K562 (cell line): ENCODE results near the gene NFIB. TPM values are rescaled to one million over a fixed set of nuclear protein-coding genes. Genes with fewer than 3 reads are reported as not detected.

Source experiments
- ATAC-seq: fragments of 200-7000 bp; cut with Tn5 transposase; 3 replicates; pipeline ENCODE4 v1.9.1; 2020; ENCODE audit warnings: moderate library complexity
- BruUV-seq: library from RNA; stranded (reverse); fragments of 400-500 nt; replicated peaks from 2 replicates; lab custom pipeline; 2021; lab: Mats Ljungman, UMichigan
- CTCF ChIA-PET: fragments of 300-600 bp; formaldehyde crosslinking; extraction: SDS; loops from one replicate; lab custom pipeline; 2021; ENCODE audit warnings: low intra/inter-chr PET ratio; lab: Yijun Ruan, JAX
- POLR2A ChIA-PET: fragments of 300-600, 350-650 bp; sonication (Branson Sonifier 250); formaldehyde crosslinking; extraction: SDS; loops from one replicate; lab custom pipeline; 2021; ENCODE audit warnings: antibody characterized with exemption, inconsistent platforms; lab: Yijun Ruan, JAX
- DNase-seq, 4 experiments: peaks; one replicate each; pipeline versions ENCODE4 v3.0.0 to v3.0.0-alpha.2; 2011 to 2018; ENCODE audit warnings: low spot score in 3 of 4, mixed read lengths in 3 of 4; ENCODE audit errors: extremely low read depth in 1 of 4
- FAIRE-seq: peaks from 2 replicates; lab custom pipeline; 2011; peaks lifted over from hg19 to GRCh38; lab: Jason Lieb, UNC
- H2AFZ ChIP-seq: 2 replicates; pipeline ENCODE4 v1.6.0; 2011; ENCODE audit warnings: low read depth, low read length, control low read depth, inconsistent platforms
- H3K27ac ChIP-seq: fragments of 200-600 bp; 3 replicates; pipeline ENCODE4 v1.8.0; 2011; ENCODE audit warnings: low read depth, mild to moderate bottlenecking, control low read depth, inconsistent platforms, low read length, moderate library complexity, mixed read lengths; ENCODE audit errors: extremely low read depth
- H3K27me3 ChIP-seq, 2 experiments: fragments of 300-600 bp in 1 of 2; 2 replicates in 1 of 2; 3 replicates in 1 of 2; pipeline versions ENCODE4 v1.6.0 to v1.8.0; 2011; ENCODE audit warnings: inconsistent platforms in 2 of 2, low read length in 2 of 2, mild to moderate bottlenecking in 1 of 2, mixed read lengths in 1 of 2, moderate library complexity in 1 of 2; ENCODE audit not compliant: control insufficient read depth in 2 of 2, insufficient read depth in 2 of 2
- H3K36me3 ChIP-seq: fragments of 300-600 bp; 3 replicates; pipeline ENCODE4 v1.8.0; 2011; ENCODE audit warnings: mild to moderate bottlenecking, low read length, inconsistent platforms; ENCODE audit not compliant: control insufficient read depth, insufficient read depth
- H3K4me1 ChIP-seq, 2 experiments: fragments of 200-600 bp in 1 of 2; replicated peaks in 1 of 2; 2 replicates in 1 of 2; 3 replicates in 1 of 2; pipeline versions ENCODE4 v1.5.1 to v1.8.0; 2011; ENCODE audit warnings: inconsistent platforms in 2 of 2, low read length in 2 of 2, mild to moderate bottlenecking in 1 of 2, mixed read lengths in 1 of 2, moderate library complexity in 1 of 2; ENCODE audit not compliant: control insufficient read depth in 2 of 2, insufficient read depth in 2 of 2
- H3K4me2 ChIP-seq: 2 replicates; pipeline ENCODE4 v1.6.1; 2011; ENCODE audit warnings: low read length, control low read depth, inconsistent platforms, mixed read lengths; ENCODE audit not compliant: insufficient read depth
- H3K4me3 ChIP-seq: fragments of 200-600 bp; sonication (generic), shearing (Covaris generic); 2 replicates; pipeline ENCODE4 v1.5.1; 2016; ENCODE audit warnings: control low read depth, inconsistent platforms
- H3K79me2 ChIP-seq: fragments of 200-600 bp; 3 replicates; pipeline ENCODE4 v1.8.0; 2011; ENCODE audit warnings: low read length, inconsistent platforms; ENCODE audit not compliant: control insufficient read depth, insufficient read depth
- H3K9ac ChIP-seq, 2 experiments: 2 replicates each; pipeline versions ENCODE4 v1.6.0 to v1.6.1; 2011; ENCODE audit warnings: low read depth in 2 of 2, low read length in 2 of 2, control low read depth in 1 of 2, inconsistent platforms in 1 of 2, mild to moderate bottlenecking in 1 of 2, mixed read lengths in 1 of 2; ENCODE audit not compliant: insufficient read depth in 1 of 2
- H3K9me1 ChIP-seq: one replicate; pipeline ENCODE4 v1.6.0; 2011; ENCODE audit warnings: inconsistent platforms, mild to moderate bottlenecking, low read length, moderate library complexity; ENCODE audit not compliant: control insufficient read depth, insufficient read depth
- H3K9me3 ChIP-seq: replicated peaks from 2 replicates; pipeline ENCODE4 v1.5.1; 2011; ENCODE audit warnings: low read depth, low read length, inconsistent platforms; ENCODE audit not compliant: control insufficient read depth, insufficient read depth
- H4K20me1 ChIP-seq: replicated peaks from 2 replicates; pipeline ENCODE4 v1.6.1; 2011; ENCODE audit warnings: low read length, inconsistent platforms, mixed read lengths; ENCODE audit not compliant: control insufficient read depth, insufficient read depth
- FUS ChIP-seq: fragments of 200-400 bp; formaldehyde crosslinking; optimal IDR thresholded peaks from 2 replicates; pipeline ENCODE3; 2017; ENCODE audit warnings: low read depth, low read length
- POLR2B ChIP-seq: fragments of 450-650 bp; IDR thresholded peaks from 2 replicates; pipeline ENCODE4 v1.6.1; 2018; ENCODE audit warnings: low read depth; ENCODE audit not compliant: partially characterized antibody
- SMARCA4 ChIP-seq: fragments of 450-650 bp; IDR thresholded peaks from 2 replicates; pipeline ENCODE4 v1.6.1; 2016
- THRAP3 ChIP-seq: fragments of 450-650 bp; IDR thresholded peaks from 2 replicates; pipeline ENCODE4 v1.6.1; 2016; ENCODE audit warnings: mild to moderate bottlenecking, inconsistent platforms, borderline replicate concordance
- ZFP36 ChIP-seq: fragments of 150-350 bp; IDR thresholded peaks from 2 replicates; pipeline ENCODE4 v1.6.1; 2018; ENCODE audit warnings: low read length, low read depth; ENCODE audit not compliant: partially characterized antibody
- WGBS: fragments of 100-300 bp; shearing (Covaris generic); methylation state at CpG from one replicate; pipeline ENCODE4 v1.1.6; 2016; ENCODE audit warnings: low coverage, mixed read lengths; ENCODE audit not compliant: insufficient coverage; ENCODE audit errors: missing lambda C conversion rate; 5-methylcytosine and 5-hydroxymethylcytosine counted together
- in situ Hi-C: fragments of 300-500 bp; cut with MboI; formaldehyde crosslinking; loops from 4 replicates; pipeline ENCODE4 v1.15.0; 2018; ENCODE audit warnings: inconsistent platforms, mixed read lengths
- intact Hi-C: fragments of 100-400 bp; cut with micrococcal nuclease; formaldehyde crosslinking; loops from 2 replicates; pipeline ENCODE4 v1.14.2; 2022
- polyA plus RNA-seq, 8 experiments: library from polyadenylated mRNA; depleted of rRNA in 4 of 8; stranded (reverse) in 5 of 8; unstranded in 3 of 8; fragments of >200 nt; fragmentation: Nextera tagmentation in 2 of 8; fragmentation: Illumina TruSeq in 1 of 8; extraction: Ambion mirVana in 2 of 8; extraction: Trizol in 1 of 8; gene quantifications; 2 replicates each; pipeline versions ENCODE4 v1.2.1 to v1.2.3, GENCODE V29; 2011 to 2014; ENCODE audit warnings: inconsistent platforms in 1 of 8, missing spikeins in 1 of 8
- total RNA-seq, 7 experiments: library from RNA; depleted of rRNA in 6 of 7; stranded (reverse); fragments of >200 nt in 6 of 7; fragmentation: Illumina TruSeq in 2 of 7; extraction: Trizol in 2 of 7; gene quantifications; 2 replicates each; pipeline versions ENCODE4 v1.2.1 to v1.2.3, GENCODE V29; 2011 to 2021; ENCODE audit warnings: low replicate concordance in 1 of 7
- TF ChIP-seq, protein P1 (sequence below), 2 experiments: fragments of 450-650 bp; formaldehyde crosslinking in 1 of 2; IDR thresholded peaks; 2 replicates each; pipeline versions ENCODE4 v1.4.0 to v1.6.1; 2014 to 2020; ENCODE audit warnings: mild to moderate bottlenecking in 2 of 2, borderline replicate concordance in 1 of 2, low read depth in 1 of 2
- TF ChIP-seq, protein P2 (sequence below): fragments of 200-400 bp; formaldehyde crosslinking; IDR thresholded peaks from 2 replicates; pipeline ENCODE4 v1.6.1; 2017; ENCODE audit warnings: mild to moderate bottlenecking, low read depth, low read length, moderate library complexity
- TF ChIP-seq, protein P3 (sequence below): fragments of 450-650 bp; IDR thresholded peaks from one replicate; pipeline ENCODE4 v1.6.1; 2018; ENCODE audit warnings: mild to moderate bottlenecking, moderate library complexity; ENCODE audit not compliant: partially characterized antibody
- TF ChIP-seq, protein P4 (sequence below): fragments of 250-450 bp; sonication (Bioruptor Pico); IDR thresholded peaks from 2 replicates; pipeline ENCODE4 v1.9.0; 2021; ENCODE audit warnings: mild to moderate bottlenecking

The NFIB gene
- total and polyA plus RNA-seq, 9 of the 15 experiments (the other 6 are each of a cell fraction or from before 2014, with no cell fraction given) = 1.2 to 3.3 (median 1.9) TPM

DNA sequence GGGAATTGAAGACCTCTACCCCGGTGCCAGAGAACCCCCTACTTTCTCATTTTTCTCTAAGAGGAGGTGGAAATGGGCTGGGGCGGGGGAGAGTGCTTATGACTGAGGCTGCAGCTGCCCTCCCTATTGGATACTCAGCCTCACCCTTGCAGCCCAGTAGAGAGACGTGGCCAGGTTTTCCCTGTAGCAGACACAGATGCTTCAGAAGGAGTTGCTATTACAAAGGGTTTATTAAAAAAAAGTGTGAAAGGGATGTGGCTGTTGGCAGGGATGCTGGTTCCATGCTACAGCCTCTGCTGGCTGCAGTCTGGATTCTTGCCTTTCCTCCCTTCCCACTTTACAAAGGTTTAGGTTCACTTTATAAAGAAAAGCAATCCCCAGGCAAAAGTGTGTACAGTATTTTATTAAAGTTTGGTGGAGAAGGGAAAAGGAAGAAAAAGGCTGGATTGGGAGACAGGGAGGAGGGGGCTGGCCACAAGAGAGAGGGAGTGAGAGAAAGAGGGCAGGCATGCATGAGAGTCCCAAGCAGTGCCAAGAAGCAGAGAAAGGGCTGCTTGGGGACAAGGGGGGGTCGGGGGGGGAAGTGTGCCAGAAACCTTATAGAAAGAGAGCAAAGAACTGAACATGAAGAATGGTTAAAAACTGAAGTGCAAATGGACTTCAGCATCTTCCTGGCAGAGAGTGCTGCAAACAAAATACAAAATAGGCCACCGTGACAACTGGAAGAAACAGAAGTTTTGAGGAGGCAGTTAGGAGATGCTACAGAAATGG is 29.5 kb upstream of the NFIB start:
- no peaks in the 10 kb centered on the region for H3K4me1 ChIP-seq
- no peaks in the 10 kb centered on the region for H4K20me1 ChIP-seq
- H3K36me3 ChIP-seq = no peaks in the 10 kb centered on the region
- WGBS = 0% methylated on average over 1 of the region's 5 CpGs
- no peak overlapping the region for H3K4me3 ChIP-seq
- intact Hi-C loops (no loop called here), in situ Hi-C loops (no loop called here)
- no peak for DNase-seq
- peaks cover 2 to 10% of the 10 kb centered on the region in 2 experiments; a peak in 2 of 5 replicates for H3K27me3 ChIP-seq
- CTCF ChIA-PET = no interaction called here
- no peak overlapping the region for H3K27ac ChIP-seq
- H3K9me3 ChIP-seq = no peaks in the 10 kb centered on the region; the same call in 1 of the 2 replicates
- no peak overlapping the region for H2AFZ ChIP-seq
- BruUV-seq = no TSS peak
- ATAC-seq = no peak
- no peaks in the 10 kb centered on the region for H3K9me1 ChIP-seq
- H3K79me2 ChIP-seq = no peaks in the 10 kb centered on the region
- no peak overlapping the region for H3K9ac ChIP-seq
- POLR2A ChIA-PET = no interaction called here
- no peak for FAIRE-seq
- no peak overlapping the region for H3K4me2 ChIP-seq
- TF ChIP-seq POLR2B = no peak
- TF ChIP-seq ZFP36 = no peak
- no peak for TF ChIP-seq THRAP3
- TF ChIP-seq, protein P1, sequence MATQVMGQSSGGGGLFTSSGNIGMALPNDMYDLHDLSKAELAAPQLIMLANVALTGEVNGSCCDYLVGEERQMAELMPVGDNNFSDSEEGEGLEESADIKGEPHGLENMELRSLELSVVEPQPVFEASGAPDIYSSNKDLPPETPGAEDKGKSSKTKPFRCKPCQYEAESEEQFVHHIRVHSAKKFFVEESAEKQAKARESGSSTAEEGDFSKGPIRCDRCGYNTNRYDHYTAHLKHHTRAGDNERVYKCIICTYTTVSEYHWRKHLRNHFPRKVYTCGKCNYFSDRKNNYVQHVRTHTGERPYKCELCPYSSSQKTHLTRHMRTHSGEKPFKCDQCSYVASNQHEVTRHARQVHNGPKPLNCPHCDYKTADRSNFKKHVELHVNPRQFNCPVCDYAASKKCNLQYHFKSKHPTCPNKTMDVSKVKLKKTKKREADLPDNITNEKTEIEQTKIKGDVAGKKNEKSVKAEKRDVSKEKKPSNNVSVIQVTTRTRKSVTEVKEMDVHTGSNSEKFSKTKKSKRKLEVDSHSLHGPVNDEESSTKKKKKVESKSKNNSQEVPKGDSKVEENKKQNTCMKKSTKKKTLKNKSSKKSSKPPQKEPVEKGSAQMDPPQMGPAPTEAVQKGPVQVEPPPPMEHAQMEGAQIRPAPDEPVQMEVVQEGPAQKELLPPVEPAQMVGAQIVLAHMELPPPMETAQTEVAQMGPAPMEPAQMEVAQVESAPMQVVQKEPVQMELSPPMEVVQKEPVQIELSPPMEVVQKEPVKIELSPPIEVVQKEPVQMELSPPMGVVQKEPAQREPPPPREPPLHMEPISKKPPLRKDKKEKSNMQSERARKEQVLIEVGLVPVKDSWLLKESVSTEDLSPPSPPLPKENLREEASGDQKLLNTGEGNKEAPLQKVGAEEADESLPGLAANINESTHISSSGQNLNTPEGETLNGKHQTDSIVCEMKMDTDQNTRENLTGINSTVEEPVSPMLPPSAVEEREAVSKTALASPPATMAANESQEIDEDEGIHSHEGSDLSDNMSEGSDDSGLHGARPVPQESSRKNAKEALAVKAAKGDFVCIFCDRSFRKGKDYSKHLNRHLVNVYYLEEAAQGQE (IDR thresholded peaks at IDR 0.05; ENCODE audit: borderline replicate concordance) = no peak
- TF ChIP-seq, protein P1 (CRISPR knock-in tag; IDR thresholded peaks at IDR 0.05; ENCODE audit: low read depth) = no peak
- TF ChIP-seq, protein P2, sequence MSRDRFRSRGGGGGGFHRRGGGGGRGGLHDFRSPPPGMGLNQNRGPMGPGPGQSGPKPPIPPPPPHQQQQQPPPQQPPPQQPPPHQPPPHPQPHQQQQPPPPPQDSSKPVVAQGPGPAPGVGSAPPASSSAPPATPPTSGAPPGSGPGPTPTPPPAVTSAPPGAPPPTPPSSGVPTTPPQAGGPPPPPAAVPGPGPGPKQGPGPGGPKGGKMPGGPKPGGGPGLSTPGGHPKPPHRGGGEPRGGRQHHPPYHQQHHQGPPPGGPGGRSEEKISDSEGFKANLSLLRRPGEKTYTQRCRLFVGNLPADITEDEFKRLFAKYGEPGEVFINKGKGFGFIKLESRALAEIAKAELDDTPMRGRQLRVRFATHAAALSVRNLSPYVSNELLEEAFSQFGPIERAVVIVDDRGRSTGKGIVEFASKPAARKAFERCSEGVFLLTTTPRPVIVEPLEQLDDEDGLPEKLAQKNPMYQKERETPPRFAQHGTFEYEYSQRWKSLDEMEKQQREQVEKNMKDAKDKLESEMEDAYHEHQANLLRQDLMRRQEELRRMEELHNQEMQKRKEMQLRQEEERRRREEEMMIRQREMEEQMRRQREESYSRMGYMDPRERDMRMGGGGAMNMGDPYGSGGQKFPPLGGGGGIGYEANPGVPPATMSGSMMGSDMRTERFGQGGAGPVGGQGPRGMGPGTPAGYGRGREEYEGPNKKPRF = no peak
- no peak for TF ChIP-seq SMARCA4
- TF ChIP-seq, protein P3, sequence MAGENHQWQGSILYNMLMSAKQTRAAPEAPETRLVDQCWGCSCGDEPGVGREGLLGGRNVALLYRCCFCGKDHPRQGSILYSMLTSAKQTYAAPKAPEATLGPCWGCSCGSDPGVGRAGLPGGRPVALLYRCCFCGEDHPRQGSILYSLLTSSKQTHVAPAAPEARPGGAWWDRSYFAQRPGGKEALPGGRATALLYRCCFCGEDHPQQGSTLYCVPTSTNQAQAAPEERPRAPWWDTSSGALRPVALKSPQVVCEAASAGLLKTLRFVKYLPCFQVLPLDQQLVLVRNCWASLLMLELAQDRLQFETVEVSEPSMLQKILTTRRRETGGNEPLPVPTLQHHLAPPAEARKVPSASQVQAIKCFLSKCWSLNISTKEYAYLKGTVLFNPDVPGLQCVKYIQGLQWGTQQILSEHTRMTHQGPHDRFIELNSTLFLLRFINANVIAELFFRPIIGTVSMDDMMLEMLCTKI = no peak
- no peak for TF ChIP-seq FUS
- TF ChIP-seq, protein P4, sequence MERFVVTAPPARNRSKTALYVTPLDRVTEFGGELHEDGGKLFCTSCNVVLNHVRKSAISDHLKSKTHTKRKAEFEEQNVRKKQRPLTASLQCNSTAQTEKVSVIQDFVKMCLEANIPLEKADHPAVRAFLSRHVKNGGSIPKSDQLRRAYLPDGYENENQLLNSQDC (CRISPR knock-in tag) = no peak
